ENCODE results near the gene RABGAP1L. TPM values are rescaled to one million over a fixed set of nuclear protein-coding genes. Genes with fewer than 3 reads are reported as not detected.
"Not testable (repeated sequence)": the region's sequence is repeated elsewhere in the genome, so short reads cannot be mapped to it uniquely, and the experiment has no call there.

Gene RABGAP1L
- total RNA-seq, 1 donor from 2014 or later: 69.2 TPM

DNA sequence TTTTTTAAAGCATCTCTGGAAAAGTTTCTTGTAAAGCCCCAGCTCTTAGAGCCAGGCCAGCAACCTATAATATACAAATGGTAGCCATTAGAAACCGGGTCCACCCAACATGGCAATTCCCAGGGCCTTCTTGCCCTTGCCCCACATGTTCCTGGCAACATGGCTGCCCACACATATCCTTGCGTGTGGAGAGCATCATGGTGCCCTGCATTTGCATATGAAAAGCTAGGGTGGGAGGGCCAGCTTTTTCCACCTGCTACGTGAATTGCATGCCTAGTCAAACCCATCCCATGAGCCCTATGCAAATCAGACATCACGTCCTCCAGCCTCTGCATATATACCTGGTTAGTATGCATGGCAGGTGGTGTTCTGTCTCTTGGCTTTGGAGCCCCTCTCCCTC is 88.2 kb downstream of the RABGAP1L start:
- H3K36me3 ChIP-seq: peaks cover 32% of the 10 kb centered on the region
- no peaks in the 10 kb centered on the region for H3K9me3 ChIP-seq (replicated peaks)
- intact Hi-C loops (cut with micrococcal nuclease): no loop called here
- TF ChIP-seq, protein P1, sequence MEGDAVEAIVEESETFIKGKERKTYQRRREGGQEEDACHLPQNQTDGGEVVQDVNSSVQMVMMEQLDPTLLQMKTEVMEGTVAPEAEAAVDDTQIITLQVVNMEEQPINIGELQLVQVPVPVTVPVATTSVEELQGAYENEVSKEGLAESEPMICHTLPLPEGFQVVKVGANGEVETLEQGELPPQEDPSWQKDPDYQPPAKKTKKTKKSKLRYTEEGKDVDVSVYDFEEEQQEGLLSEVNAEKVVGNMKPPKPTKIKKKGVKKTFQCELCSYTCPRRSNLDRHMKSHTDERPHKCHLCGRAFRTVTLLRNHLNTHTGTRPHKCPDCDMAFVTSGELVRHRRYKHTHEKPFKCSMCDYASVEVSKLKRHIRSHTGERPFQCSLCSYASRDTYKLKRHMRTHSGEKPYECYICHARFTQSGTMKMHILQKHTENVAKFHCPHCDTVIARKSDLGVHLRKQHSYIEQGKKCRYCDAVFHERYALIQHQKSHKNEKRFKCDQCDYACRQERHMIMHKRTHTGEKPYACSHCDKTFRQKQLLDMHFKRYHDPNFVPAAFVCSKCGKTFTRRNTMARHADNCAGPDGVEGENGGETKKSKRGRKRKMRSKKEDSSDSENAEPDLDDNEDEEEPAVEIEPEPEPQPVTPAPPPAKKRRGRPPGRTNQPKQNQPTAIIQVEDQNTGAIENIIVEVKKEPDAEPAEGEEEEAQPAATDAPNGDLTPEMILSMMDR (IDR thresholded peaks at IDR 0.05; ENCODE audit: borderline replicate concordance): no peak
- no peak for DNase-seq
- peaks cover 36% of the 10 kb centered on the region for H3K4me1 ChIP-seq
- no peaks in the 10 kb centered on the region for H3K27me3 ChIP-seq (ENCODE audit: low read depth)
- H3K4me3 ChIP-seq: no peak overlapping the region
- no peak overlapping the region for H3K27ac ChIP-seq (replicated peaks)

DNA sequence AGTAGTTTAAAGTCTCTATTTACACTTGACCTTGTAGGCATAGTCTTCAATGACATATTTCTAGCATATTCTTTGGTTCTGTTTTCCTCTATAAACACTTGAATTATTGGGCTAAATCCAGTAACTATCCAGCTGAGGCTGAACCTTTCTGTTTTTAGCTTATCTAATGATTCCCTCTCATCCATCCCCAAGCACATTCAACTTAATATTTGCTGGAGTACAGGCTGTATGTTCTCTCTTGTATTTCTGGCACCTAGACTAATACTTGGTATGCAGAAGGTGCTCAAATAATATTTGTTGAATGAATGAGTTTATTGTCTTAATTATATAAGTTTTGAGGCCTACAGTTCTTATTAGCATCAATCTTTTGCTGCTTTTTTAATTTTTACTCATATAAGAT is 88.7 kb downstream of the RABGAP1L start:
- Histone ChIP-seq H3K27ac (replicated peaks) (no peak overlapping the region), H3K4me3 (no peak overlapping the region), H3K9me3 (replicated peaks) (no peaks in the 10 kb centered on the region), H3K27me3 (ENCODE audit: low read depth) (no peaks in the 10 kb centered on the region), H3K4me1 (peaks cover 31% of the 10 kb centered on the region), H3K36me3 (peaks cover 34% of the 10 kb centered on the region)
- TF ChIP-seq, protein P1 (IDR thresholded peaks at IDR 0.05; ENCODE audit: borderline replicate concordance): no peak
- DNase-seq: no peak
- intact Hi-C loops (cut with micrococcal nuclease): no loop called here

DNA sequence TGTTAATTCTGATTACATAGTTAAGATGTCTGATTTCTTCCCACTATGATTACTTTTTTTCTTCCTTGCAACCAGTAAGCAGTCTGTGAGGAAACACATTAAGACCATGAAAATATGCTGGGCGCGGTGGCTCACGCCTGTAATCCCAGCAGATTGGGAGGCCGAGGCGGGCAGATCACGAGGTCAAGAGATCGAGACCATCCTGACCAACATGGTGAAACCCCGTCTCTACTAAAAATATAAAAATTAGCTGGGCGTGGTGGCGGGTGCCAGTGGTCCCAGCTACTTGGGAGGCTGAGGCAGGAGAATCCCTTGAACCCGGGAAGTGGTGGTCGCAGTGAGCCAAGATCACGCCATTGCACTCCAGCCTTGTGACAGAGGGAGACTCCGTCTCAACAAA is 97.1 kb downstream of the RABGAP1L start:
- H3K4me3 ChIP-seq; DNase-seq; H3K27ac ChIP-seq (replicated peaks); H3K9me3 ChIP-seq (replicated peaks); H3K27me3 ChIP-seq (ENCODE audit: low read depth); H3K4me1 ChIP-seq: not testable (repeated sequence)
- intact Hi-C loops (cut with micrococcal nuclease): loop anchor here (5.0 kb wide), 1 partner anchor 486 kb away; no protein-coding TSS in a partner anchor
- peaks cover 13% of the 10 kb centered on the region for H3K36me3 ChIP-seq

DNA sequence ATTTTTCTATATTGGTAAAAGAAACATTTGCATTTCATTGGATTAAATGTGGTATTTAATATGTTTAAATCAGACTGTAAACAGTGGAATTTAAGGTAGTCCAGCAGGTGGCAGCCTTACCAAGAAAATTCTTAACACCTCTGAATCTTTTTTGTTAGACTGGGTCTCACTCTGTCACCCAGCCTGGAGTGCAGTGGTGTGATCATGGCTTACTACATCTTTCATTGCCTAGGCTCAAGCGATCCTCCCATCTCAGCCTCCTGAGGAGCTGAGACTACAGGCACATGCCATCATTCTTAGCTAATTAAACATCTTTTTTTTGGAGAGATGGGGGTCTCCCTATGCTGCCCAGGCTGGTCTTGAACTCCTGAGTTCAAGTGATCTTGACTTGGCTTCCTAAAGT is 98.8 kb downstream of the RABGAP1L start:
- TF ChIP-seq, protein P1 (IDR thresholded peaks at IDR 0.05; ENCODE audit: borderline replicate concordance): peak; percentile 64
- DNase-seq: no peak
- Histone ChIP-seq H3K36me3 (peaks cover 9% of the 10 kb centered on the region), H3K4me3 (no peak overlapping the region), H3K27me3 (ENCODE audit: low read depth) (no peaks in the 10 kb centered on the region), H3K9me3 (replicated peaks) (no peaks in the 10 kb centered on the region), H3K4me1 (peaks cover 5% of the 10 kb centered on the region), H3K27ac (replicated peaks) (no peak overlapping the region)
- intact Hi-C loops (cut with micrococcal nuclease): loop anchor here (5.0 kb wide), 1 partner anchor 484 kb away; no protein-coding TSS in a partner anchor

DNA sequence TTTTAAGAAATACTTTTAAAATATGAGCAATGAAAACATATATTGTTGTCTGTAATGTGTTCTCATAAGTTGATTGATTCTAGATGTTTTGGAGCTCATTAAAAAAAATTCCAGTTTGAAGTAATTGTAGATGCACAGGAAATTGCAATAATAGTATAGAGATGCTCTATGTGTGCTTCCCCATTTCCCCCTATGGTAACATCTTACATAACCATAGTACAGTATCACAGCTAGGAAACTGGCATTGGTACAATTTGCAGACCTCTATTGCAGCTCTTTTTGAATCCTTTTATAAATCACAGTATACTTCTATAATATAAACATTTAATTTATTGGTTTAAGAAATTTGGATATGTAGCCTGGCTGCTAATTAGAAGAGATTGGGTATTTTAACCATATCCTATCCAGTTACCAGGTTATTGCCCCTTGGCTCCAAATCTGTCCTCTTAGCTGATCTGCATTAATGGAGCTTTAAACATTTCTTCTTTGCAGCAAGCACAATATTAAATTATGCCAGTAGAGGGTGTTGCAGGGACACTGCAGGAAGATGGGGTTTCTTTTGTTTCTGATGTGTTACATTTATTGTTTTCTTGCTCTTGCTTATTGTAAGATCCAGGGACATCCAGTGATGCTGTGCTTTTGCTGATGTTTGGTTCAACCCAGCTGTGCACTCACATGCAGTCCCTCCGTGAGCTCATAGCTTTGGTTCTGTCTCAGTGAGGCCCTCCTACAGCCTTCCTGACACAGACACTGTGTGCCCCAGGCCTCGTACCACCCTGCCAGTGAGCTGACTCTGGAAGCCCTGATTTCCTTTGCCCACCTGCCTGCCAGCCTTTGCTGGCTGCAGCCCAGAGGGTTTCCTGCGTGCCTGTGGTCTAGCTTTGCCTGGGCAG is 103.3 kb downstream of the RABGAP1L start:
- intact Hi-C loops (cut with micrococcal nuclease): no loop called here

More for the DNA sequence above, 103.3 kb downstream of the RABGAP1L start:
- Histone ChIP-seq H3K36me3 (no peaks in the 10 kb centered on the region), H3K27me3 (ENCODE audit: low read depth) (no peaks in the 10 kb centered on the region), H3K4me1 (peaks cover 34% of the 10 kb centered on the region), H3K9me3 (replicated peaks) (no peaks in the 10 kb centered on the region), H3K4me3 (no peak overlapping the region), H3K27ac (replicated peaks) (peak overlapping the region; percentile 42)
- DNase-seq: no peak
- TF ChIP-seq, protein P1 (IDR thresholded peaks at IDR 0.05; ENCODE audit: borderline replicate concordance): peak; percentile 79
